ENCODE data around the gene MYZAP. TPM values are rescaled to one million over a fixed set of nuclear protein-coding genes. Genes with fewer than 3 reads are reported as not detected.

MYZAP gene
- total and polyA plus RNA-seq, 2 of the 4 experiments (the other 2 are of a cell fraction): not detected

DNA sequence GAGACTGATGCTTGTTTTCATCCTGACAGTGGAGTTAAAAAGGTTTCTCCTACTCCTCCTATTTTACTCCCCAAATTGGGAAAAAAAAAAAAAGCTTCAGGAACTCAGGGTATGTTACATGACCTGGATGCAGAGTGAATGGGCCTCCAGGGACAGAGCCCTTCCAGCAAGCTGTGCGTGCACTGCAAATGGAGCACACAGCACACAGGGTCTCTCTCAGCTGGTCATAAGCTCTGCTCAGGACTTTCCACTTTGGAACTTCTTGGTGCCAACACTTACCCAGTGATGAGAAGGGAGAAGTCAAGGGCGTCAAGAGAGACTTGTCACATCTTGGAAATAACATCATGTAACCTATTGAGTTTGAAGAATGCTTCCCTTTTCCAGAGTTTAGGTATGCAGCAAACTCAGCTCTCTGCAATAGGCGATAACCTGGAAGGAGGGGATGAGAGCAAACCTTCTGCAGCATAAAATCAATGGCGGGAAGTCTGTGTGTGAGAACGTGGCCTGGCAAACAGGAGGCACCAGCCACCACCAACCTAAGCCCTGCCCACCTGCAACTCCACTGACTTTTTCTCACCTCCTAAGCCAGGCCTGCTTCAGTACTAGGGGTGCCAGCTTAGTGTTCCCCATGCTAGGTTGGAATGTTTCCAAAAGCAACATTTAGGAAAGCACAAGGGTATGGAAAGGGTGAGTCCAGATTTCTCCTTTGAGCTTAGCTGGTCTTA, 39.8 kb downstream of the MYZAP start:
- Histone ChIP-seq H3K14ac (replicated peaks; ENCODE audit: low read depth, low read length) (no peak overlapping the region), H2BK5ac (ENCODE audit: low read depth, low read length, poor library complexity, severe bottlenecking) (no peak overlapping the region), H2AK9ac (replicated peaks; ENCODE audit: low read depth, low read length, poor library complexity) (no peak overlapping the region), H3K9me1 (ENCODE audit: insufficient read depth, low read length) (no peaks in the 10 kb centered on the region), H3K4ac (ENCODE audit: low read depth, low read length) (no peak overlapping the region), H3K4me1 (ENCODE audit: control insufficient read depth, insufficient read depth, low read length) (no peaks in the 10 kb centered on the region), H2BK120ac (ENCODE audit: low read depth, low read length) (no peak overlapping the region), H2BK15ac (ENCODE audit: low read depth, low read length) (no peak overlapping the region), H4K91ac (ENCODE audit: insufficient read depth, low read depth, low read length) (no peak overlapping the region), H2AK5ac (ENCODE audit: low read depth, low read length) (no peak overlapping the region), H4K5ac (ENCODE audit: low read depth, low read length) (no peak overlapping the region), H3K9me3 (ENCODE audit: control insufficient read depth, insufficient read depth, low read length) (no peaks in the 10 kb centered on the region), H3K27ac (ENCODE audit: insufficient read depth, low read length) (no peak overlapping the region), H3K4me2 (ENCODE audit: low read depth, low read length) (no peak overlapping the region), H3K56ac (ENCODE audit: extremely low read depth, insufficient read depth, low read length) (no peak overlapping the region), H2AFZ (replicated peaks; ENCODE audit: low read length, poor library complexity) (no peak overlapping the region), H3K27me3 (ENCODE audit: control insufficient read depth, insufficient read depth, low read length) (peaks cover 5% of the 10 kb centered on the region), H3K23ac (ENCODE audit: low read depth, low read length) (no peak overlapping the region), H2BK20ac (ENCODE audit: low read depth, low read length) (no peak overlapping the region), H3K9ac (ENCODE audit: low read depth, low read length) (no peak overlapping the region), H4K20me1 (ENCODE audit: insufficient read depth, low read length) (no peaks in the 10 kb centered on the region), H3K18ac (ENCODE audit: low read depth, low read length) (no peak overlapping the region), H3K79me1 (ENCODE audit: low read depth in 1 of 2, low read length in 2 of 2) (no peaks in the 10 kb centered on the region), H3K4me3 (ENCODE audit: insufficient read depth, low read depth, low read length) (no peak overlapping the region), H4K8ac (ENCODE audit: low read depth in 2 of 2, low read length in 2 of 2) (no peak overlapping the region), H3K36me3 (ENCODE audit: control insufficient read depth, insufficient read depth, low read length) (no peaks in the 10 kb centered on the region)
- dilution Hi-C loops (cut with HindIII; ENCODE audit: low sequenced_read_pairs, unreplicated experiment) (no loop called here), intact Hi-C loops (cut with micrococcal nuclease) (no loop called here), in situ Hi-C loops (cut with MboI; ENCODE audit: low sequenced_read_pairs) (no loop called here)
- ChIA-PET POLR2A (ENCODE audit: unreplicated experiment) (no interaction called here), CTCF (interaction anchor here (0.6 to 1.5 kb wide), 2 partner anchors 227 to 229 kb away, joined by 3 read pairs; no protein-coding TSS in a partner anchor)
- WGBS, 2 experiments (ENCODE audit: extremely low coverage in 2 of 2, insufficient read length in 1 of 2): 80% methylated on average over 1 of the region's 5 CpGs; no CpG with 5 or more reads in 1 of the 2 experiments
- ATAC-seq (ENCODE audit: low read depth) (no peak), DNase-seq (no peak)
- TF ChIP-seq ELK1 (IDR thresholded peaks at IDR 0.05; ENCODE audit: borderline replicate concordance, low read depth, low read length) (no peak), MAZ (IDR thresholded peaks at IDR 0.05; ENCODE audit: borderline replicate concordance, low read depth, low read length) (no peak), RFX5 (IDR thresholded peaks at IDR 0.05; ENCODE audit: low read depth, low read length) (no peak), SMC3 (IDR thresholded peaks at IDR 0.05; ENCODE audit: low read depth, low read length) (no peak), NFE2L2 (IDR thresholded peaks at IDR 0.05; ENCODE audit: low read depth, low read length) (no peak), RAD21 (IDR thresholded peaks at IDR 0.05; ENCODE audit: low read length) (no peak), CEBPB (IDR thresholded peaks at IDR 0.05; ENCODE audit: low read depth, low read length) (no peak), POLR2A (IDR thresholded peaks at IDR 0.05; ENCODE audit: low read depth, low read length) (no peak), BHLHE40 (IDR thresholded peaks at IDR 0.05; ENCODE audit: low read depth, low read length) (no peak), MXI1 (IDR thresholded peaks at IDR 0.05; ENCODE audit: borderline replicate concordance, low read depth, low read length) (no peak), RCOR1 (IDR thresholded peaks at IDR 0.05; ENCODE audit: insufficient replicate concordance, low read length) (no peak)
- no TSS peak for BruUV-seq (replicated peaks)
